Calu3 (cell line): ENCODE measurements around the gene MRGPRF. TPM values are rescaled to one million over a fixed set of nuclear protein-coding genes. Genes with fewer than 3 reads are reported as not detected.
A peak's percentile ranks its signal among the peaks of the same experiment; 100 is the strongest.

ENCODE experiments used
- BruUV-seq: library from RNA; stranded (reverse); fragments of 400-500 nt; replicated peaks from 2 replicates; lab custom pipeline; 2021; lab: Mats Ljungman, UMichigan
- CTCF ChIA-PET: fragments of 300-600 bp; sonication (Branson Sonifier 250); formaldehyde crosslinking; loops from one replicate; lab custom pipeline; 2022; ENCODE audit warnings: antibody characterized with exemption; lab: Charles Lee
- DNase-seq: peaks from one replicate; pipeline ENCODE4 v3.0.0; 2022
- H3K27ac Mint-ChIP-seq: one replicate; pipeline ENCODE4 v1.8.0; 2022; ENCODE audit warnings: mixed read lengths; ENCODE audit not compliant: unreplicated experiment
- H3K27me3 Mint-ChIP-seq: one replicate; pipeline ENCODE4 v1.8.0; 2022; ENCODE audit warnings: mixed read lengths; ENCODE audit not compliant: unreplicated experiment
- H3K36me3 Mint-ChIP-seq: one replicate; pipeline ENCODE4 v1.8.0; 2022; ENCODE audit warnings: mild to moderate bottlenecking, moderate library complexity, mixed read lengths; ENCODE audit not compliant: insufficient read depth, unreplicated experiment
- H3K4me1 Mint-ChIP-seq: one replicate; pipeline ENCODE4 v1.8.0; 2022; ENCODE audit warnings: mild to moderate bottlenecking, low read depth, mixed read lengths; ENCODE audit not compliant: unreplicated experiment
- H3K4me3 Mint-ChIP-seq: one replicate; pipeline ENCODE4 v1.8.0; 2022; ENCODE audit warnings: mild to moderate bottlenecking, low read depth, moderate library complexity, mixed read lengths; ENCODE audit not compliant: unreplicated experiment
- H3K9me3 Mint-ChIP-seq: one replicate; pipeline ENCODE4 v1.8.0; 2022; ENCODE audit warnings: low read depth, mixed read lengths; ENCODE audit not compliant: unreplicated experiment
- intact Hi-C: fragments of 100-400 bp; cut with micrococcal nuclease; formaldehyde crosslinking; loops from one replicate; pipeline ENCODE4 v1.10.0; 2022; ENCODE audit not compliant: unreplicated experiment
- total RNA-seq: library from RNA; stranded (reverse); gene quantifications from 2 replicates; pipeline ENCODE4 v1.2.3, GENCODE V29; 2022
- TF ChIP-seq, protein P1 (sequence below): fragments of 200-600 bp; IDR thresholded peaks from one replicate; pipeline ENCODE4 v1.8.0; 2022; ENCODE audit warnings: antibody characterized with exemption; ENCODE audit not compliant: unreplicated experiment

Gene MRGPRF
- total RNA-seq, 1 experiment from 2014 or later: 0.14 TPM

DNA sequence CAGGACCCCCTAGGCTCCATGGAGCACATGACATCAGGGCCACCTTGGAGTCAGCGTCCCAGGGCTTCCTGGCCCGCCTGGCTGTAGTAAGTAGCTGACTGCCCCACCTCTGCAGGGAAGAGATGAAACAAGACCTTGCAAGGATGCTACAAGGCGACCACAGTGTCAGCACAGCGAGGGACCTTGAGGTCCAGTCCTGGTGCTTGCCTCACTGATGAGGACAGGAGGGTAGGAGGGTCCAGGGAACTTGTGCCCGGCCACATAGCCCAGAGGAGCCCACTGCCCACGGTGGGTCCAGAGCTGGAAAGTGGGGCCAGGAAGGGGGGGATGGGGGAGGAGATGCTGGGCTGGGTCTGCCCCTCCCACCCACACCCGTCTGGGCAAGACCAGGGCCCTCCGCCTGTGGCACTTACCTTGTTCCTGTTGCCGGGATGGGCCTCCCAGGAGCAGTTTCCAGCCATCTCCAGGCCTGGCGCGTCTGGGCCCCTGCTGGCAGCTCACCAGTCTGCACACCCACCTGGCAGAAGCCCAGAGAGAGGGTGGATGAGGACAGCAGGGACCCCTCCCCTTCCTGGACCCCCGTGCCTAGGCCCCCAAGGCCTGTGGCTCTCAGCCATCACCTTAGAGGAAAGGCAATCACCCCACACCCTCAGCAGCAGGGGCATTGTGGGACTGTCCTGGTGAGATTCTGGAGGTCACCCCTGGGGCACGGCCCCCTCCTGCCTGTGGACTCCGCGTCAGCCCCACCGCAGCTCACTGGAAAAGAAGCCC lies 3.4 kb downstream of the MRGPRF start:
- DNase-seq: no peak
- CTCF ChIA-PET: no interaction called here
- peaks cover 27% of the 10 kb centered on the region for H3K4me1 Mint-ChIP-seq
- peaks cover 11% of the 10 kb centered on the region for H3K36me3 Mint-ChIP-seq
- peaks cover 10% of the 10 kb centered on the region for H3K27me3 Mint-ChIP-seq
- H3K27ac Mint-ChIP-seq: no peak overlapping the region
- H3K4me3 Mint-ChIP-seq: no peak overlapping the region
- no peaks in the 10 kb centered on the region for H3K9me3 Mint-ChIP-seq
- no TSS peak for BruUV-seq
- TF ChIP-seq, protein P1, sequence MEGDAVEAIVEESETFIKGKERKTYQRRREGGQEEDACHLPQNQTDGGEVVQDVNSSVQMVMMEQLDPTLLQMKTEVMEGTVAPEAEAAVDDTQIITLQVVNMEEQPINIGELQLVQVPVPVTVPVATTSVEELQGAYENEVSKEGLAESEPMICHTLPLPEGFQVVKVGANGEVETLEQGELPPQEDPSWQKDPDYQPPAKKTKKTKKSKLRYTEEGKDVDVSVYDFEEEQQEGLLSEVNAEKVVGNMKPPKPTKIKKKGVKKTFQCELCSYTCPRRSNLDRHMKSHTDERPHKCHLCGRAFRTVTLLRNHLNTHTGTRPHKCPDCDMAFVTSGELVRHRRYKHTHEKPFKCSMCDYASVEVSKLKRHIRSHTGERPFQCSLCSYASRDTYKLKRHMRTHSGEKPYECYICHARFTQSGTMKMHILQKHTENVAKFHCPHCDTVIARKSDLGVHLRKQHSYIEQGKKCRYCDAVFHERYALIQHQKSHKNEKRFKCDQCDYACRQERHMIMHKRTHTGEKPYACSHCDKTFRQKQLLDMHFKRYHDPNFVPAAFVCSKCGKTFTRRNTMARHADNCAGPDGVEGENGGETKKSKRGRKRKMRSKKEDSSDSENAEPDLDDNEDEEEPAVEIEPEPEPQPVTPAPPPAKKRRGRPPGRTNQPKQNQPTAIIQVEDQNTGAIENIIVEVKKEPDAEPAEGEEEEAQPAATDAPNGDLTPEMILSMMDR: no peak
- intact Hi-C loops: no loop called here

DNA sequence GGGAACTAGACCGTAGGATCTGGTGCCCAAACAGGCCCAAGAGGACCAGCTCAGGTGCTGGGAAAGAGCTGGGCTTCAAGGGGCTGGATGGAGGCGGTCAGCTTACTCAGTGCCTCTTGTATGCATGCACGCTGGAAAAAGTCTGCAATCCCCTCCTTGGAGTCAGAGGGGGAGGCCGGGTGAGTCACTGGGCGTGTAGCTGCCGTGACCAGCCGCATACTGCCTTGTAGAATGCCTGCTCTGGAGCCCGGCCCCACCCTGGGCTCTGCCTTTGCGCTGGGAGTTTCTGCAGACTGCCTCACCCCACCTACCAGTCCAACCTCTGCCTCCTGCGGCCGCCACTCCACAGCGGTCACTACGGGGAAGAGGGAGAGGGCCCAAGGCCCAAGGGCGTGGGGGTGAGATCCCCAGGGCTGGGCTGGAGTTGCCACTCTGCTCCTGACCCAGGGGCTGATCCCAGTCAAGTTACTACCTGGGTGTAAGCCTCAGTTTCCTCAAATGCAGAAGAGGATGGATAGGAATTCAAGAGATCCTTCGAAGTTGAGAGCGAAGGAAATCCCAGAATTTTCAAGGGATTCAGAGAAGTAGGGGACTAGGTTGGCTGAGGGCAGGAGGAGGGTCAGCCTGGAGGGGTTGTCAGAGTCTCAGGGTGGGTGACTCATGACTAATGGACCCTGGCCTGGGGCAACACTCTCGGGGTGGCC lies 4.2 kb downstream of the MRGPRF start:
- Mint-ChIP-seq H3K27me3 (peaks cover 4% of the 10 kb centered on the region), H3K4me1 (peaks cover 27% of the 10 kb centered on the region), H3K9me3 (no peaks in the 10 kb centered on the region), H3K27ac (peak overlapping the region; percentile 60), H3K36me3 (peaks cover 11% of the 10 kb centered on the region), H3K4me3 (no peak overlapping the region)
- CTCF ChIA-PET: interaction anchor here (0.9 to 1.0 kb wide), 2 partner anchors 35 to 69 kb away, joined by 3 to 7 read pairs; no protein-coding TSS in a partner anchor
- DNase-seq: peak; percentile 80
- intact Hi-C loops: no loop called here
- BruUV-seq: no TSS peak
- TF ChIP-seq, protein P1: no peak

DNA sequence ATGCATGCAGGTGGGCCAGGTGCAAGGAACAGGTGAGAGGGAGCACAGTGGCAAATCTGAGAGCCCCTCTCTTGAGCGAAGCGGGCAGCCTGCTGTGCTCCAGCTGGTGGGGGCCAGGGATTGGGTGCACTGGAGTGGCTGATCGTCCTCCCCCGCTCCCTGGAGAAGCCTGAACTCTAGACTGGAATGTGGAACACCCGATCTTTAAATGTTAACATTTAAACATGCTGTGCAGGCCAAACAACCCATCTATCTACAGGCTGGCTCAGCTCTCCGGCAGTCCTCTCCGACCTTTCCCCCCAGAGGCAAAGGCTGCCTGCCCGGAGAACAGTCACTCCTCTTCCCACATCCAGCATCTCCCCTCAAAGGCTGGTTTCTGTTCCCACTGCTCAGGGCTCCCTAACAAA lies 5.1 kb downstream of the MRGPRF start:
- no peak for DNase-seq
- BruUV-seq: no TSS peak
- TF ChIP-seq, protein P1: no peak
- peaks cover 27% of the 10 kb centered on the region for H3K4me1 Mint-ChIP-seq
- peaks cover 11% of the 10 kb centered on the region for H3K27me3 Mint-ChIP-seq
- H3K4me3 Mint-ChIP-seq: peak overlapping the region; percentile 18
- intact Hi-C loops: no loop called here
- H3K36me3 Mint-ChIP-seq: peaks cover 11% of the 10 kb centered on the region
- H3K27ac Mint-ChIP-seq: peak overlapping the region; percentile 60
- CTCF ChIA-PET: interaction anchor here (0.9 kb wide), 1 partner anchor 68 kb away, joined by 3 read pairs; no protein-coding TSS in a partner anchor
- H3K9me3 Mint-ChIP-seq: no peaks in the 10 kb centered on the region

DNA sequence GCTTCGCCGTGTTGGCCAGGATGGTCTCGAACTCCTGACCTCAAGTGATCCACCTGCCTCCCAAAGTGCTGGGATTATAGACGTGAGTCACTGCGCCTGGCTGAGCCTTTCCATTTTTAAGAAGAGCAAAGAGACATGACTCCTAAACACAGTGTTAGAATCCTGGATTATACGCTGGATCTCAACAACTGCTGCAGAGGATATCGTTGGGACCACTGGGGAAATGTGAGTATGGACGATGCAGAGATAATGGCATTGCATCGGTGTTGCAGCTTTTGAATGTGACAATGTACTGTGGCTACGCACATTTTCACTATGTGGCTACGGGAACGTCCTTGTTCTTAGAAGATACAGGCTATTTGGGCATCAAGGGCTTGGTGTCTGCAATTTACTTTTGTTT lies 6.2 kb downstream of the MRGPRF start:
- peaks cover 26% of the 10 kb centered on the region for H3K4me1 Mint-ChIP-seq
- no peak overlapping the region for H3K27ac Mint-ChIP-seq
- no peak overlapping the region for H3K4me3 Mint-ChIP-seq
- peaks cover 5% of the 10 kb centered on the region for H3K36me3 Mint-ChIP-seq
- TF ChIP-seq, protein P1: no peak
- peaks cover 19% of the 10 kb centered on the region for H3K27me3 Mint-ChIP-seq
- intact Hi-C loops: no loop called here
- BruUV-seq: no TSS peak
- no peaks in the 10 kb centered on the region for H3K9me3 Mint-ChIP-seq
- no peak for DNase-seq
- CTCF ChIA-PET: interaction anchor here (1.0 kb wide), 1 partner anchor 103 kb away, joined by 3 read pairs; the partner anchor contains the start of genes IGHMBP2 and MRPL21
